Activated CD8-positive, alpha-beta T cell treated with anti-CD3 and anti-CD28 coated beads, Interleukin-2, amount 10 ng/mL, durations not matched to agents 7 days and 5 days (primary cell): Measurements from ENCODE around the gene SLK. TPM values are rescaled to one million over a fixed set of nuclear protein-coding genes. Genes with fewer than 3 reads are reported as not detected.

Experiments
- ATAC-seq: fragments of 150-1000 bp; cut with Tn5 transposase; one replicate; pipeline ENCODE4 v1.10.0; 2021; ENCODE audit warnings: moderate library complexity
- CTCF ChIA-PET: fragments of 350-600 bp; sonication (Branson Sonifier 250); formaldehyde crosslinking; loops from one replicate; lab custom pipeline; 2021; ENCODE audit warnings: antibody characterized with exemption; lab: Charles Lee
- POLR2A ChIA-PET: fragments of 350-600 bp; sonication (Branson Sonifier 250); formaldehyde crosslinking; loops from one replicate; lab custom pipeline; 2021; ENCODE audit warnings: antibody characterized with exemption; lab: Charles Lee
- DNase-seq: peaks from one replicate; pipeline ENCODE4 v3.0.0-alpha.2; 2020
- H3K27ac Mint-ChIP-seq: one replicate; pipeline ENCODE4 v1.8.0; 2021; ENCODE audit warnings: mild to moderate bottlenecking, mixed read lengths
- H3K27me3 Mint-ChIP-seq: one replicate; pipeline ENCODE4 v1.8.0; 2021; ENCODE audit warnings: low read depth, mixed read lengths
- H3K36me3 Mint-ChIP-seq: one replicate; pipeline ENCODE4 v1.8.0; 2021; ENCODE audit warnings: low read depth, mixed read lengths
- H3K4me1 Mint-ChIP-seq: one replicate; pipeline ENCODE4 v1.8.0; 2021; ENCODE audit warnings: low read depth, mixed read lengths
- H3K4me3 Mint-ChIP-seq: one replicate; pipeline ENCODE4 v1.8.0; 2021; ENCODE audit warnings: mild to moderate bottlenecking, mixed read lengths
- H3K9me3 Mint-ChIP-seq: one replicate; pipeline ENCODE4 v1.8.0; 2022; ENCODE audit warnings: mixed read lengths; ENCODE audit not compliant: insufficient read depth
- total RNA-seq, 2 experiments: library from RNA; stranded (reverse); gene quantifications; one replicate each; pipeline ENCODE4 v1.2.3, GENCODE V29; 2021

Gene SLK
- total RNA-seq, 2 experiments from 2014 or later: 32.6 to 33.5 TPM

GRCh38 chr10:104043185-104043830 lies 76.4 kb downstream of the SLK start:
- Mint-ChIP-seq H3K27me3 (peaks cover 3% of the 10 kb centered on the region), H3K36me3 (no peaks in the 10 kb centered on the region), H3K4me1 (no peaks in the 10 kb centered on the region), H3K4me3 (no peak overlapping the region), H3K27ac (no peak overlapping the region), H3K9me3 (no peaks in the 10 kb centered on the region)
- ATAC-seq (no peak), DNase-seq (no peak)
- CTCF ChIA-PET: no interaction called here
- POLR2A ChIA-PET: no interaction called here

- Mint-ChIP-seq H3K4me3 (no peak overlapping the region), H3K27me3 (peaks cover 3% of the 10 kb centered on the region), H3K9me3 (no peaks in the 10 kb centered on the region), H3K27ac (no peak overlapping the region), H3K4me1 (no peaks in the 10 kb centered on the region), H3K36me3 (no peaks in the 10 kb centered on the region)
- no peak for ATAC-seq
- ChIA-PET POLR2A (no interaction called here), CTCF (no interaction called here)
- no peak for DNase-seq
Observed at GRCh38 chr10:104043854-104044253, 76.9 kb downstream of the SLK start.

- ChIA-PET CTCF (no interaction called here), POLR2A (no interaction called here)
- no peak overlapping the region for H3K27ac Mint-ChIP-seq
- ATAC-seq (no peak), DNase-seq (no peak)
- no peaks in the 10 kb centered on the region for H3K4me1 Mint-ChIP-seq
- no peaks in the 10 kb centered on the region for H3K9me3 Mint-ChIP-seq
- peaks cover 3% of the 10 kb centered on the region for H3K27me3 Mint-ChIP-seq
- H3K4me3 Mint-ChIP-seq: no peak overlapping the region
- H3K36me3 Mint-ChIP-seq: no peaks in the 10 kb centered on the region
Observed at GRCh38 chr10:104045151-104046089, 78.5 kb downstream of the SLK start.

GRCh38 chr10:104046651-104047050 lies 79.7 kb downstream of the SLK start:
- ChIA-PET POLR2A (no interaction called here), CTCF (no interaction called here)
- Mint-ChIP-seq H3K4me1 (no peaks in the 10 kb centered on the region), H3K27ac (no peak overlapping the region), H3K36me3 (no peaks in the 10 kb centered on the region), H3K9me3 (no peaks in the 10 kb centered on the region), H3K27me3 (peaks cover 3% of the 10 kb centered on the region), H3K4me3 (no peak overlapping the region)
- ATAC-seq (no peak), DNase-seq (no peak)

GRCh38 chr10:104049504-104050250 lies 82.7 kb downstream of the SLK start:
- ChIA-PET CTCF (interaction anchor here (1.0 kb wide), 1 partner anchor 72 kb away, joined by 4 read pairs; the partner anchor contains the start of gene SFR1), POLR2A (no interaction called here)
- Mint-ChIP-seq H3K4me3 (no peak overlapping the region), H3K27ac (no peak overlapping the region), H3K4me1 (no peaks in the 10 kb centered on the region), H3K27me3 (no peaks in the 10 kb centered on the region), H3K9me3 (no peaks in the 10 kb centered on the region), H3K36me3 (no peaks in the 10 kb centered on the region)
- no peak for DNase-seq
- no peak for ATAC-seq

GRCh38 chr10:104052431-104052830 lies 85.5 kb downstream of the SLK start:
- no peak overlapping the region for H3K4me3 Mint-ChIP-seq
- no peaks in the 10 kb centered on the region for H3K9me3 Mint-ChIP-seq
- no peaks in the 10 kb centered on the region for H3K4me1 Mint-ChIP-seq
- POLR2A ChIA-PET: no interaction called here
- no peaks in the 10 kb centered on the region for H3K27me3 Mint-ChIP-seq
- ATAC-seq (no peak), DNase-seq (no peak)
- CTCF ChIA-PET: no interaction called here
- H3K27ac Mint-ChIP-seq: no peak overlapping the region
- no peaks in the 10 kb centered on the region for H3K36me3 Mint-ChIP-seq

- H3K36me3 Mint-ChIP-seq: no peaks in the 10 kb centered on the region
- no peak overlapping the region for H3K27ac Mint-ChIP-seq
- POLR2A ChIA-PET: no interaction called here
- ATAC-seq (no peak), DNase-seq (no peak)
- no peaks in the 10 kb centered on the region for H3K4me1 Mint-ChIP-seq
- no peaks in the 10 kb centered on the region for H3K9me3 Mint-ChIP-seq
- H3K27me3 Mint-ChIP-seq: no peaks in the 10 kb centered on the region
- CTCF ChIA-PET: no interaction called here
- H3K4me3 Mint-ChIP-seq: no peak overlapping the region
Observed at GRCh38 chr10:104053201-104053600, 86.3 kb downstream of the SLK start.

- Mint-ChIP-seq H3K36me3 (no peaks in the 10 kb centered on the region), H3K27me3 (no peaks in the 10 kb centered on the region), H3K4me3 (no peak overlapping the region), H3K27ac (no peak overlapping the region), H3K4me1 (no peaks in the 10 kb centered on the region), H3K9me3 (no peaks in the 10 kb centered on the region)
- no peak for DNase-seq
- ChIA-PET CTCF (no interaction called here), POLR2A (no interaction called here)
- ATAC-seq: no peak
Observed at GRCh38 chr10:104054430-104054829, 87.5 kb downstream of the SLK start.

- ChIA-PET CTCF (interaction anchor here (1.0 kb wide), 1 partner anchor 11 kb away, joined by 3 read pairs; no protein-coding TSS in a partner anchor), POLR2A (no interaction called here)
- Mint-ChIP-seq H3K36me3 (no peaks in the 10 kb centered on the region), H3K4me3 (no peak overlapping the region), H3K4me1 (no peaks in the 10 kb centered on the region), H3K27ac (no peak overlapping the region), H3K27me3 (no peaks in the 10 kb centered on the region), H3K9me3 (no peaks in the 10 kb centered on the region)
- no peak for DNase-seq
- ATAC-seq: no peak
Observed at GRCh38 chr10:104056619-104057273, 89.8 kb downstream of the SLK start.

GRCh38 chr10:104057717-104058116 lies 90.8 kb downstream of the SLK start:
- DNase-seq: no peak
- ChIA-PET CTCF (interaction anchor here (0.7 kb wide), 1 partner anchor 9 kb away, joined by 3 read pairs; no protein-coding TSS in a partner anchor), POLR2A (interaction anchor here (0.9 kb wide), 1 partner anchor 14 kb away, joined by 3 read pairs; no protein-coding TSS in a partner anchor)
- Mint-ChIP-seq H3K27ac (no peak overlapping the region), H3K27me3 (no peaks in the 10 kb centered on the region), H3K36me3 (no peaks in the 10 kb centered on the region), H3K4me1 (no peaks in the 10 kb centered on the region), H3K9me3 (no peaks in the 10 kb centered on the region), H3K4me3 (no peak overlapping the region)
- ATAC-seq: no peak

GRCh38 chr10:104059364-104059763 lies 92.4 kb downstream of the SLK start:
- DNase-seq: no peak
- Mint-ChIP-seq H3K4me3 (no peak overlapping the region), H3K36me3 (no peaks in the 10 kb centered on the region), H3K9me3 (no peaks in the 10 kb centered on the region), H3K27ac (no peak overlapping the region), H3K4me1 (no peaks in the 10 kb centered on the region), H3K27me3 (no peaks in the 10 kb centered on the region)
- CTCF ChIA-PET: interaction anchor here (0.7 to 1.4 kb wide), 5 partner anchors 15 to 448 kb away, joined by 3 to 4 read pairs (median 3); no protein-coding TSS in a partner anchor
- POLR2A ChIA-PET: interaction anchor here (0.7 kb wide), 1 partner anchor 62 kb away, joined by 3 read pairs; no protein-coding TSS in a partner anchor
- ATAC-seq: no peak
